NCI-H2029 (cell line): Measurements from ENCODE around the gene LRRFIP1.
"Not testable (repeated sequence)": the region's sequence is repeated elsewhere in the genome, so short reads cannot be mapped to it uniquely, and the experiment has no call there.

Source experiments
- DNase-seq: peaks from one replicate; lab custom pipeline; 2025; lab: John Stamatoyannopoulos, UW

The LRRFIP1 gene

GRCh38 chr2:237688541-237688940, 61.2 kb downstream of the LRRFIP1 start:
- DNase-seq = not testable (repeated sequence)

- DNase-seq = no peak
Observed at GRCh38 chr2:237689336-237690131, 62.1 kb downstream of the LRRFIP1 start.

GRCh38 chr2:237691029-237691907, 63.9 kb downstream of the LRRFIP1 start:
- DNase-seq = no peak

- DNase-seq = peak; percentile 94
Observed at GRCh38 chr2:237691908-237692600, 64.7 kb downstream of the LRRFIP1 start.

GRCh38 chr2:237692601-237693290, 65.4 kb downstream of the LRRFIP1 start:
- no peak for DNase-seq

- DNase-seq = peak; percentile 49
Observed at GRCh38 chr2:237693291-237693994, 66.1 kb downstream of the LRRFIP1 start.

GRCh38 chr2:237694415-237695194, 67.2 kb downstream of the LRRFIP1 start:
- no peak for DNase-seq

GRCh38 chr2:237695201-237695780, 67.9 kb downstream of the LRRFIP1 start:
- DNase-seq = peak; percentile 22

GRCh38 chr2:237696461-237696860, 69.1 kb downstream of the LRRFIP1 start:
- DNase-seq = no peak

GRCh38 chr2:237697586-237698357, 70.4 kb downstream of the LRRFIP1 start:
- DNase-seq = no peak

- DNase-seq = no peak
Observed at GRCh38 chr2:237698358-237698694, 70.9 kb downstream of the LRRFIP1 start.

GRCh38 chr2:237699870-237700511, 72.6 kb downstream of the LRRFIP1 start:
- no peak for DNase-seq

GRCh38 chr2:237700512-237701032, 73.2 kb downstream of the LRRFIP1 start:
- peak; percentile 37 for DNase-seq

- no peak for DNase-seq
Observed at GRCh38 chr2:237701033-237701858, 73.9 kb downstream of the LRRFIP1 start.

GRCh38 chr2:237701859-237702390, 74.5 kb downstream of the LRRFIP1 start:
- no peak for DNase-seq

- DNase-seq = no peak
Observed at GRCh38 chr2:237702441-237703391, 75.3 kb downstream of the LRRFIP1 start.
